ENCODE results near the gene C1orf174. TPM values are rescaled to one million over a fixed set of nuclear protein-coding genes. Genes with fewer than 3 reads are reported as not detected.

C1orf174 gene
- total RNA-seq, 1 experiment from 2014 or later, result 21.1 TPM

DNA sequence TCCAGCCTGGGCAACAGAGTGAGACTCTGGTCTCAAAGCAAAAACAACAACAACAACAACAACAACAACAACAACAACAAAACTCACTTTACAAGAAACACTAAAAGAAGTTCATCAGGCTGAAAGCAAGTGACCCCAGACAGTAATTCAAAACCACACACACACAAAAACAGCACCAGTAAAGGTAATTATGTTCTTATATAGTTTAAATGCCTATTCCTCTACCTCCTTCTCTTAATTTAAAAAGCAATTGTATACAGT, 1.7 kb downstream of the C1orf174 start:
- no peak overlapping the region for H3K56ac ChIP-seq (ENCODE audit: insufficient read length, low read depth, low read length)
- H3K9me3 ChIP-seq (ENCODE audit: control insufficient read depth, low read depth, low read length), result no peaks in the 10 kb centered on the region
- H2AFZ ChIP-seq (ENCODE audit: low read length), result no peak overlapping the region
- H4K8ac ChIP-seq (replicated peaks; ENCODE audit: insufficient read length, low read depth, low read length), result no peak overlapping the region
- Mint-ChIP-seq H3K9me3 (peaks cover 14 to 15% of the 10 kb centered on the region in 2 experiments), H3K27ac (no peak overlapping the region), H3K4me3 (peak overlapping the region; percentile 52 to 84), H3K4me1 (peaks cover 12 to 21% of the 10 kb centered on the region in 2 experiments), H3K27me3 (ENCODE audit: low read depth) (no peaks in the 10 kb centered on the region), H3K36me3 (ENCODE audit: insufficient read depth in 1 of 3, low read depth in 3 of 3) (peaks cover 10 to 31% (median 12%) of the 10 kb centered on the region in 3 experiments)
- H3K23ac ChIP-seq (ENCODE audit: insufficient read length, low read depth, low read length), result no peak overlapping the region
- peaks cover 34% of the 10 kb centered on the region; the same call in 1 of the 2 replicates for H3K79me2 ChIP-seq (ENCODE audit: insufficient read depth, low read length)
- no peaks in the 10 kb centered on the region for H3K4me1 ChIP-seq (ENCODE audit: insufficient read depth, low read length)
- no peak overlapping the region for H2BK12ac ChIP-seq (ENCODE audit: insufficient read length, low read depth, low read length)
- H3K4me2 ChIP-seq (ENCODE audit: insufficient read depth, insufficient read length, low read length), result no peak overlapping the region
- H2BK5ac ChIP-seq (ENCODE audit: insufficient read length, low read length), result no peak overlapping the region
- H4K5ac ChIP-seq (ENCODE audit: insufficient read length, low read depth, low read length), result no peak overlapping the region
- TF ChIP-seq, protein P1, sequence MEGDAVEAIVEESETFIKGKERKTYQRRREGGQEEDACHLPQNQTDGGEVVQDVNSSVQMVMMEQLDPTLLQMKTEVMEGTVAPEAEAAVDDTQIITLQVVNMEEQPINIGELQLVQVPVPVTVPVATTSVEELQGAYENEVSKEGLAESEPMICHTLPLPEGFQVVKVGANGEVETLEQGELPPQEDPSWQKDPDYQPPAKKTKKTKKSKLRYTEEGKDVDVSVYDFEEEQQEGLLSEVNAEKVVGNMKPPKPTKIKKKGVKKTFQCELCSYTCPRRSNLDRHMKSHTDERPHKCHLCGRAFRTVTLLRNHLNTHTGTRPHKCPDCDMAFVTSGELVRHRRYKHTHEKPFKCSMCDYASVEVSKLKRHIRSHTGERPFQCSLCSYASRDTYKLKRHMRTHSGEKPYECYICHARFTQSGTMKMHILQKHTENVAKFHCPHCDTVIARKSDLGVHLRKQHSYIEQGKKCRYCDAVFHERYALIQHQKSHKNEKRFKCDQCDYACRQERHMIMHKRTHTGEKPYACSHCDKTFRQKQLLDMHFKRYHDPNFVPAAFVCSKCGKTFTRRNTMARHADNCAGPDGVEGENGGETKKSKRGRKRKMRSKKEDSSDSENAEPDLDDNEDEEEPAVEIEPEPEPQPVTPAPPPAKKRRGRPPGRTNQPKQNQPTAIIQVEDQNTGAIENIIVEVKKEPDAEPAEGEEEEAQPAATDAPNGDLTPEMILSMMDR (conservative IDR thresholded peaks at IDR 0.05), result no peak
- no peak overlapping the region for H2BK20ac ChIP-seq (ENCODE audit: low read depth, low read length, poor library complexity, severe bottlenecking)
- no peak overlapping the region for H2BK120ac ChIP-seq (ENCODE audit: low read depth, low read length, poor library complexity, severe bottlenecking)
- no peak overlapping the region for H3K14ac ChIP-seq (ENCODE audit: insufficient read depth, low read length)
- peaks cover 11% of the 10 kb centered on the region for H3K79me1 ChIP-seq (ENCODE audit: insufficient read depth, low read depth, low read length, poor library complexity, severe bottlenecking)
- H3K4ac ChIP-seq (ENCODE audit: low read depth, low read length), result no peak overlapping the region
- no peak overlapping the region for H3T11ph ChIP-seq (ENCODE audit: low read length)
- no peak overlapping the region for H4K91ac ChIP-seq (ENCODE audit: insufficient read length, low read depth, low read length)
- H4K20me1 ChIP-seq (ENCODE audit: control insufficient read depth, insufficient read depth, insufficient read length), result no peaks in the 10 kb centered on the region
- H3K18ac ChIP-seq (ENCODE audit: insufficient read length, low read depth, low read length), result no peak overlapping the region
- peaks cover 7% of the 10 kb centered on the region for H3K23me2 ChIP-seq (ENCODE audit: insufficient read length, low read depth, low read length, poor library complexity, severe bottlenecking)
- H3K27me3 ChIP-seq (ENCODE audit: insufficient read depth, low read length), result no peaks in the 10 kb centered on the region
- no peak overlapping the region for H3K27ac ChIP-seq (ENCODE audit: insufficient read length, low read depth, low read length)
- DNase-seq, result no peak
- no peak overlapping the region for H3K9ac ChIP-seq (ENCODE audit: extremely low read depth, insufficient read length, low read length)
- no peak overlapping the region for H2BK15ac ChIP-seq (ENCODE audit: low read depth, low read length)
- no peak overlapping the region for H2AK5ac ChIP-seq (ENCODE audit: insufficient read length, low read length)
